ENCODE data around the gene TBC1D30.

Gene TBC1D30

GRCh38 chr12:64894827-64895475 is 70.5 kb downstream of the TBC1D30 start:
- no peak for TF ChIP-seq CTCF (conservative IDR thresholded peaks at IDR 0.05; ENCODE audit: low read length)
- peak; percentile 26 for DNase-seq (ENCODE audit: low read depth)
- no peak overlapping the region for H3K4me3 ChIP-seq (ENCODE audit: low read length)

DNA sequence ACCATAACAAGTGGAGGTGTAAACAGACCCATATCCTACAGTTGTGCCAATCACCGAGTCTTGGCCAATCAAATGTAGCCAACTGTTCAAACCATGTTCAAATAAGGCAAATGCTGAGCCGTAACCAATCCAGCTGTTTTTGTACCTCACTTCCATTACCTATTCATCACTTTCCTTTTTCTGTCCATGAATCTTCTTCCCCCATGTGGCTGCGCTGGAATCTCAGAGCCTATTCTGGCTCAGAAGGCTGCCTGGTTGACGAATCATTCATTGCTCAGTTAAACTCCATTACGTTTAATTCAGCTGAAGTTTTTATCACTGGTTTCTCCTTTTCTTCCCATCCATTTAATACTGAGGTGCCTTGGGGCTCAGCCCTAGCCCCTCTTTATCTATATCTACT is 71.1 kb downstream of the TBC1D30 start:
- DNase-seq (ENCODE audit: low read depth): peak; percentile 47
- TF ChIP-seq CTCF (conservative IDR thresholded peaks at IDR 0.05; ENCODE audit: low read length): no peak
- no peak overlapping the region for H3K4me3 ChIP-seq (ENCODE audit: low read length)

- DNase-seq (ENCODE audit: low read depth): peak; percentile 62
- TF ChIP-seq CTCF (conservative IDR thresholded peaks at IDR 0.05; ENCODE audit: low read length): no peak
- no peak overlapping the region for H3K4me3 ChIP-seq (ENCODE audit: low read length)
Observed at GRCh38 chr12:64900540-64900939, 76.1 kb downstream of the TBC1D30 start.

GRCh38 chr12:64903479-64904152 is 79.2 kb downstream of the TBC1D30 start:
- no peak for TF ChIP-seq CTCF (conservative IDR thresholded peaks at IDR 0.05; ENCODE audit: low read length)
- DNase-seq (ENCODE audit: low read depth): peak; percentile 19
- no peak overlapping the region for H3K4me3 ChIP-seq (ENCODE audit: low read length)

DNA sequence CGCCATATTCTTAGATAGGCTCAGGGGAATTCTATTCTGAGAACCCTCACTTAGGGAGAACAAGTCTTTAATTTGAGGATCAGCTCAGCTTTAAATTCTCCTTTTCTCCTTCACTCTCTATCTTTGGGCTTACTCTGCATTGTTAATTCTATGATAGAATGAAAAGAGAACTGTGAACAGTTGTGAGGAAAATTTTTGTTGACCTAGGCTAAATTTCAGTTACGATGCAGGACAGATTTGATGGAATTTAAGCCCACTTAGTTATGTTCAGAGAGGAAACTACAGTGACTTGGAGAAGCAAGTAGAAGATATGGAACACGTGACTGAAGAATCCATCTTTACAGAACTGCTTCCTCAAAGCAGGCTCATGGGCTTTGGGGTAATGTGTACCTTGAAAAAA is 82.7 kb downstream of the TBC1D30 start:
- H3K4me3 ChIP-seq (ENCODE audit: low read length): no peak overlapping the region
- DNase-seq (ENCODE audit: low read depth): no peak
- TF ChIP-seq CTCF (conservative IDR thresholded peaks at IDR 0.05; ENCODE audit: low read length): no peak

DNA sequence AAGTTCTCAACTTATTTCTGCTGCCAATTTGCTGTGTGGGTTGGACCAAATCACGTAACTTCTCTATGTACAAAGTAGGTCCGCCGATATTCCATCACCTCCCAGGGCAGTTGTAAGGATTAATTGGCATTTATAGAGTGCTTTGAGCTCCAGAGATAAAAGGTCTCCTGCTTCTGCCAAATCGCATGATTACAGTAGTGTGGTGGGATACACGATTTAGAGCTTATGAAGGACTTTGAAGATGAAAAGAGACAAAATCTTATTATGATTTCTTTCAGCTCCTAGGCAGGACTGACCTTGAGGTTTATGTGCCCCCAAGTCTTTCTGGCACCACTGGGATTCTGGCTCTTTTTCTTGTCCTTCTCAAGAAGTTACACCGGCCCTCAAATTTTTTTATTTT is 84.7 kb downstream of the TBC1D30 start:
- DNase-seq (ENCODE audit: low read depth): no peak
- TF ChIP-seq CTCF (conservative IDR thresholded peaks at IDR 0.05; ENCODE audit: low read length): no peak
- H3K4me3 ChIP-seq (ENCODE audit: low read length): no peak overlapping the region

- DNase-seq (ENCODE audit: low read depth): no peak
Observed at GRCh38 chr12:64911081-64911480, 86.6 kb downstream of the TBC1D30 start.

More at GRCh38 chr12:64911081-64911480, 86.6 kb downstream of the TBC1D30 start:
- TF ChIP-seq CTCF (conservative IDR thresholded peaks at IDR 0.05; ENCODE audit: low read length): no peak
- no peak overlapping the region for H3K4me3 ChIP-seq (ENCODE audit: low read length)

All from AG10803 (cell line).